IPS-20b (cell line): ENCODE measurements around the gene FHIT.
A peak's percentile ranks its signal among the peaks of the same experiment; 100 is the strongest.

Experiments used
- H3K27ac ChIP-seq: one replicate; pipeline ENCODE4 v1.5.1; 2013; ENCODE audit warnings: low read length
- H3K27me3 ChIP-seq: 2 replicates; pipeline ENCODE4 v1.6.1; 2013; ENCODE audit warnings: mild to moderate bottlenecking, low read length, inconsistent platforms; ENCODE audit not compliant: insufficient read depth
- H3K36me3 ChIP-seq: 2 replicates; pipeline ENCODE4 v1.6.1; 2013; ENCODE audit warnings: low read depth, mild to moderate bottlenecking, inconsistent platforms, low read length, moderate library complexity; ENCODE audit not compliant: insufficient read depth
- H3K4me1 ChIP-seq: 2 replicates; pipeline ENCODE4 v1.6.1; 2013; ENCODE audit warnings: mild to moderate bottlenecking, control low read depth, inconsistent platforms, low read length, moderate library complexity; ENCODE audit not compliant: insufficient read depth
- H3K4me3 ChIP-seq: 2 replicates; pipeline ENCODE4 v1.5.1; 2013; ENCODE audit warnings: mild to moderate bottlenecking, low read length, inconsistent platforms
- H3K9ac ChIP-seq: 2 replicates; pipeline ENCODE4 v1.6.1; 2013; ENCODE audit warnings: low read depth, mild to moderate bottlenecking, inconsistent platforms, low read length, moderate library complexity
- H3K9me3 ChIP-seq: 2 replicates; pipeline ENCODE4 v1.6.1; 2013; ENCODE audit warnings: mild to moderate bottlenecking, low read depth, low read length, inconsistent platforms; ENCODE audit not compliant: insufficient read depth

The FHIT gene

GRCh38 chr3:60720736-60721135, 530.5 kb downstream of the FHIT start:
- Histone ChIP-seq H3K27me3 (no peaks in the 10 kb centered on the region), H3K4me1 (no peaks in the 10 kb centered on the region), H3K4me3 (no peak overlapping the region), H3K9ac (no peak overlapping the region), H3K36me3 (no peaks in the 10 kb centered on the region), H3K27ac (no peak overlapping the region), H3K9me3 (no peaks in the 10 kb centered on the region)

- Histone ChIP-seq H3K27ac (no peak overlapping the region), H3K27me3 (no peaks in the 10 kb centered on the region), H3K4me3 (no peak overlapping the region), H3K4me1 (no peaks in the 10 kb centered on the region), H3K36me3 (no peaks in the 10 kb centered on the region), H3K9me3 (no peaks in the 10 kb centered on the region), H3K9ac (no peak overlapping the region)
Measured at GRCh38 chr3:60716573-60716972, 534.7 kb downstream of the FHIT start.

GRCh38 chr3:60708191-60708975, 542.9 kb downstream of the FHIT start:
- Histone ChIP-seq H3K9ac (no peak overlapping the region), H3K27me3 (no peaks in the 10 kb centered on the region)

GRCh38 chr3:60707452-60708020, 543.7 kb downstream of the FHIT start:
- Histone ChIP-seq H3K4me3 (no peak overlapping the region), H3K4me1 (peaks cover 4% of the 10 kb centered on the region; the same call in 1 of the 2 replicates), H3K9ac (no peak overlapping the region), H3K9me3 (peaks cover 4% of the 10 kb centered on the region), H3K36me3 (no peaks in the 10 kb centered on the region), H3K27ac (no peak overlapping the region), H3K27me3 (no peaks in the 10 kb centered on the region)

More at GRCh38 chr3:60708191-60708975, 542.9 kb downstream of the FHIT start:
- Histone ChIP-seq H3K9me3 (peaks cover 4% of the 10 kb centered on the region), H3K4me1 (peaks cover 4% of the 10 kb centered on the region; the same call in 1 of the 2 replicates), H3K36me3 (no peaks in the 10 kb centered on the region), H3K4me3 (no peak overlapping the region), H3K27ac (no peak overlapping the region)

- H3K27me3 ChIP-seq = no peaks in the 10 kb centered on the region
- no peaks in the 10 kb centered on the region for H3K36me3 ChIP-seq
- H3K27ac ChIP-seq = no peak overlapping the region
- H3K4me1 ChIP-seq = peaks cover 4% of the 10 kb centered on the region; the same call in 1 of the 2 replicates
- no peaks in the 10 kb centered on the region for H3K9me3 ChIP-seq
- H3K4me3 ChIP-seq = no peak overlapping the region
- no peak overlapping the region for H3K9ac ChIP-seq
Measured at GRCh38 chr3:60703956-60704736, 547.1 kb downstream of the FHIT start.

- Histone ChIP-seq H3K9me3 (no peaks in the 10 kb centered on the region), H3K36me3 (no peaks in the 10 kb centered on the region), H3K27ac (no peak overlapping the region), H3K4me3 (no peak overlapping the region), H3K27me3 (no peaks in the 10 kb centered on the region), H3K4me1 (peaks cover 8% of the 10 kb centered on the region; the same call in 1 of the 2 replicates), H3K9ac (no peak overlapping the region)
Measured at GRCh38 chr3:60703008-60703407, 548.2 kb downstream of the FHIT start.

- H3K27me3 ChIP-seq = no peaks in the 10 kb centered on the region
- H3K27ac ChIP-seq = peak overlapping the region; percentile 64
- H3K9me3 ChIP-seq = no peaks in the 10 kb centered on the region
- peaks cover 15% of the 10 kb centered on the region; the same call in 1 of the 2 replicates for H3K4me1 ChIP-seq
- H3K4me3 ChIP-seq = no peak overlapping the region; the same call in 1 of the 2 replicates
- H3K9ac ChIP-seq = no peak overlapping the region
- no peaks in the 10 kb centered on the region for H3K36me3 ChIP-seq
Measured at GRCh38 chr3:60698117-60698516, 553.1 kb downstream of the FHIT start.

- Histone ChIP-seq H3K9me3 (no peaks in the 10 kb centered on the region; the same call in 1 of the 2 replicates), H3K27me3 (no peaks in the 10 kb centered on the region), H3K36me3 (no peaks in the 10 kb centered on the region), H3K4me3 (no peak overlapping the region), H3K27ac (no peak overlapping the region), H3K4me1 (peaks cover 15% of the 10 kb centered on the region; the same call in 1 of the 2 replicates), H3K9ac (no peak overlapping the region)
Measured at GRCh38 chr3:60697132-60697531, 554.1 kb downstream of the FHIT start.

GRCh38 chr3:60696428-60697125, 554.7 kb downstream of the FHIT start:
- Histone ChIP-seq H3K27ac (no peak overlapping the region), H3K27me3 (no peaks in the 10 kb centered on the region), H3K4me1 (peaks cover 15% of the 10 kb centered on the region; the same call in 1 of the 2 replicates), H3K9ac (no peak overlapping the region), H3K9me3 (no peaks in the 10 kb centered on the region; the same call in 1 of the 2 replicates), H3K36me3 (no peaks in the 10 kb centered on the region), H3K4me3 (no peak overlapping the region)

GRCh38 chr3:60675424-60675823, 575.8 kb downstream of the FHIT start:
- Histone ChIP-seq H3K4me1 (peaks cover 10% of the 10 kb centered on the region; the same call in 1 of the 2 replicates), H3K27me3 (no peaks in the 10 kb centered on the region), H3K9ac (no peak overlapping the region), H3K36me3 (no peaks in the 10 kb centered on the region; the same call in 1 of the 2 replicates), H3K27ac (no peak overlapping the region), H3K4me3 (no peak overlapping the region), H3K9me3 (no peaks in the 10 kb centered on the region)

- H3K27ac ChIP-seq = no peak overlapping the region
- H3K9ac ChIP-seq = no peak overlapping the region
- no peaks in the 10 kb centered on the region for H3K27me3 ChIP-seq
- peaks cover 15% of the 10 kb centered on the region for H3K4me1 ChIP-seq
- no peak overlapping the region for H3K4me3 ChIP-seq
- H3K36me3 ChIP-seq = no peaks in the 10 kb centered on the region; the same call in 1 of the 2 replicates
- no peaks in the 10 kb centered on the region for H3K9me3 ChIP-seq
Measured at GRCh38 chr3:60674870-60675269, 576.4 kb downstream of the FHIT start.
